Forelimb muscle (tissue), 1 donor: Measurements from ENCODE around the gene FKBP7. TPM values are rescaled to one million over a fixed set of nuclear protein-coding genes. Genes with fewer than 3 reads are reported as not detected.
A peak's percentile ranks its signal among the peaks of the same experiment; 100 is the strongest.
"Not testable (repeated sequence)": the region's sequence is repeated elsewhere in the genome, so short reads cannot be mapped to it uniquely, and the experiment has no call there.

Source experiments
- DNase-seq: peaks from one replicate; pipeline ENCODE4 v3.0.0-alpha.2; 2013; ENCODE audit warnings: low read depth
- polyA plus RNA-seq: library from polyadenylated mRNA; unstranded; fragments of 120-200 nt; gene quantifications from one replicate; pipeline ENCODE4 v1.2.1, GENCODE V29; 2013; ENCODE audit not compliant: insufficient read length

Gene FKBP7, protein sequence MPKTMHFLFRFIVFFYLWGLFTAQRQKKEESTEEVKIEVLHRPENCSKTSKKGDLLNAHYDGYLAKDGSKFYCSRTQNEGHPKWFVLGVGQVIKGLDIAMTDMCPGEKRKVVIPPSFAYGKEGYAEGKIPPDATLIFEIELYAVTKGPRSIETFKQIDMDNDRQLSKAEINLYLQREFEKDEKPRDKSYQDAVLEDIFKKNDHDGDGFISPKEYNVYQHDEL
- polyA plus RNA-seq, result 40.2 TPM

DNA sequence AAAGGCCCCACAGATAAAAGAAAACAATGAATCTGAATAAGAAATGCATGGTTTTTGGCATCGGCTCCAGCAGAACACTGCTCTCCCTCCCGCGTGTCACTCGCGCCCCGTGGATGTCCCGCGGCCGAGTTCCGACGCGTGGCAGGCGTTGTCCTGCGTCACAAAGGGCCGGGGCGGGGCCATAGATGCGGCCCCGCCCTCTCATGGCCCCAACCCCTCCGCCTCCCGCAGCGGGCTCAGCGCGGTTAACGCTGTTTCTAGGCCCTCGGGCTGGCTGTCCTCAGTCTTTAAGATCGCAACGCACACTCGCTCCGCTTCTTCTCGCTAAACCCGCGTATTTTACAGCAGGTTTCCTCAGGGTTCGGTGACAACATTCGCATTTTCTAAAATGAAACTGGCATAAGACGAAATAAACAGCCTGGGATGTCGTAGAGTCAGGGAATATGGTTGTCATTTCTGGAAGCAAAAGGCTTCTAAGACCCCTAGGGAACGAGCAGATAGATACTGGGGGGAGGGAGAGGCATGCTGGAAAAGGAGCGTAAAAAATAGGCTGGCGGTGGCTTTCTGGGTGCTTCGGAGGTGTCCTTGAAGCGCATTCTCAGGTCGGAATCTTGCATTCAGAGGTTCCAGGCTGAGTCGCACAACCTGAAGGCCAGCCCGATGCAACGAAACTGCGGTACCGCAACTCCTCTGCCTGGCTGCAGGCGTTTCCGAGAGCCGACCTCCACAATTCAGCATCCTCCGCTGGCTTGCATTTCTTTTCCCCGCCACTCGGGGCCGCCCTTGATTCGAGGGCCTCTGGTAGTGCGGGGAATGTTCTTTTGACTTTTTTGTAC, at the start of gene FKBP7:
Gene FKBP7, minus strand, starts transcription at position 162 of the 836 bp plus-strand sequence. Its CDS starts 101 bp downstream, at position 61.
- DNase-seq, result peak; percentile 72

- no peak for DNase-seq
Measured at GRCh38 chr2:178527592-178527991, 49.2 kb upstream of the FKBP7 start.

DNA sequence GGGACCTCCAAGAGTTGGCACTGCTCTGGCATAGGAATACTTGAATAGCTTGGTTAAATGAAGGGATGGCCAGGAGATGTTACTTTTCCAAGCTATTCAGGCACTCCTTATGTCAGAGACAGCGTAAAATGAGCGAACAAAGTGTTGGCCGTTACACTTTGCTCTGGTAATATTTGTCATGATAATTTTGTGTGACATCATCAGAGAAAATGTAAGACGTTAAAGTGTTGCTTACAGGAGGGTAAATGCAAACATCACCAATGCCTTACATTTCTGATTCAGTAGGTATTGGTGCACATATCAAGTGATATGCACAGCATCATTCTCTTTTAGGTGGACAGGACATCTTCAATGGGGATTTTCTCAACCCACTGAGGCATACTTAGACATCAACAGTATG, 47.9 kb upstream of the FKBP7 start:
- DNase-seq, result no peak

- DNase-seq, result not testable (repeated sequence)
Measured at GRCh38 chr2:178525460-178525859, 47.1 kb upstream of the FKBP7 start.

GRCh38 chr2:178525010-178525409, 46.6 kb upstream of the FKBP7 start:
- DNase-seq, result not testable (repeated sequence)

GRCh38 chr2:178523596-178524134, 45.3 kb upstream of the FKBP7 start:
- no peak for DNase-seq

GRCh38 chr2:178522950-178523595, 44.7 kb upstream of the FKBP7 start:
- peak; percentile 55 for DNase-seq

GRCh38 chr2:178521304-178522150, 43.1 kb upstream of the FKBP7 start:
- DNase-seq, result no peak

GRCh38 chr2:178517496-178517895, 39.1 kb upstream of the FKBP7 start:
- no peak for DNase-seq

DNA sequence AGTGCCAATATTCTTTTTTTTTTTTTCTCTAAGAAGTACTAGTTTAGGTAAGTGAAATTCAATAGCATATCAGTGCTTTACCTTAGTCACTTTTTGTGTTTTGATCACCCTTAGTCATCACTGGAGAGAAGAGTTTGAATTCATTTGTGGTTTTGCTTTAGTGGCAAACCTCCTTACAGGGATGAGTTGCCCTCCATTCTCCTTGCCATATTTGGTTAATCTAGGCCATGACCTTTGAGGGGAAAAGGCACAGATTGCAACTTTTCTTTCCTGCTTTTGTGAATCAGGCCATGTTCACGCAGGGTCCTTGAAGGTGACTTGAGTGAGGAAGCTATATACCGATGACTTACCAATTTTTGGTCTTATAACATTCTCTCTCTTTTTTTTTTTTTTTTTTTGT, 36.3 kb upstream of the FKBP7 start:
- no peak for DNase-seq

DNA sequence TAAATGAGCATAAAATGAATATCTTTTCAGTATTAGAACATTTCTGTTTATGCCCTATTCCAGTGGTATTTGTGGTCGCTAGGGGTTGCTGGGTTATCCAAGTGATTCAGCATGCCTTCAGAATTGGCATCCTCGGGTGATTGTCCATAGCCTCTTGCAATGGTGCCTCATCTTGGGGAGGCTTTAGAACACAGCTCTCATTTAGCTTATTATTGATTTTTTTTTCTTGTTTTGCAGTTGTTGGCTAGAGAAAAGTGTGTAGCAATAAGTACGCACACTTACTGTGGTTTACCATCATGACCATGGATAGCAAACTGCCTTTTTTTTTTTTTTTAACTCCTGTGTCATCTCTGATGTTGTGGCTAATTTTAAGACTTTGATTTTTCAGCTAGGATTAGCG, 35.5 kb upstream of the FKBP7 start:
- no peak for DNase-seq

- no peak for DNase-seq
Measured at GRCh38 chr2:178512484-178512883, 34.1 kb upstream of the FKBP7 start.

DNA sequence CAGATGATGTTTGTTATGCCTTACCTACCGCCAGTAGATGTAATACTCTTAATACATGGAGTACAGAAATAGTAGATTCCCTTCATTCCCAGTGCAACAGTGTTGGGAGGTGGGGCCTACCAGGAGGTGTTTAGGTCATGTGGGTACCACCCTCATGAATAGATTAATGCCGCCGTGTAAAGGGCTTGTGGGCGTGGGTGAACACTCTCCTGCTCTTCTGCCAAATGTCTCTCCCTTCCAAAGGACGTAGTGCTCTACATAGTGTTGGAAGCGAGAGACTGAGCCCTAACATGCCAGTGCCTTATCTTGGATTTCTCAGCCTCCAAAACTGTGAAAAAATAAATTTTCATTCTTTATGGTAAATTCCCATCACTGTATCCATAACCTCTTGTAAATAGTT, 32.0 kb upstream of the FKBP7 start:
- no peak for DNase-seq

GRCh38 chr2:178508646-178509045, 30.2 kb upstream of the FKBP7 start:
- DNase-seq, result no peak

GRCh38 chr2:178506949-178507348, 28.5 kb upstream of the FKBP7 start:
- no peak for DNase-seq

DNA sequence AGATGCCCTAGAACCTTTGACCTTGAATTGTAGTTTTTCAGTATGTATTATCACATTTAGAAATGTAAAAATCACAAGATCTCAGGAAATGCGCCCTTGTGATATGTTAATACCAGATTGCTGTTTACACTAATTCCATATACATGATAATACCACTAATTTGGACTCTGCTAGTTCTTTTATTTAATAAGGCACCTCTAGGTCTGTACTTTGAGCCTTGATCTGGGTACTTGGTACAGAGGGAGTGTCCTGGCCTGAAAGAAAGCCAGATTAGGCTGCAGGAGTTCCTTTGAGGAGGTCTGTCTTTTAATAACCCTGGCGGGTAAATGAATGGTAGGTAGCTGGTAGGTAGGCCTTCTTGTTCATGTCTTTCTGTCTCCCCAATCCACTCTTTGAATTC, 28.1 kb upstream of the FKBP7 start:
- DNase-seq, result no peak

GRCh38 chr2:178506101-178506500, 27.7 kb upstream of the FKBP7 start:
- DNase-seq, result no peak

GRCh38 chr2:178502751-178503150, 24.4 kb upstream of the FKBP7 start:
- no peak for DNase-seq

- no peak for DNase-seq
Measured at GRCh38 chr2:178499640-178500039, 21.2 kb upstream of the FKBP7 start.

- DNase-seq, result no peak
Measured at GRCh38 chr2:178498137-178498536, 19.7 kb upstream of the FKBP7 start.

DNA sequence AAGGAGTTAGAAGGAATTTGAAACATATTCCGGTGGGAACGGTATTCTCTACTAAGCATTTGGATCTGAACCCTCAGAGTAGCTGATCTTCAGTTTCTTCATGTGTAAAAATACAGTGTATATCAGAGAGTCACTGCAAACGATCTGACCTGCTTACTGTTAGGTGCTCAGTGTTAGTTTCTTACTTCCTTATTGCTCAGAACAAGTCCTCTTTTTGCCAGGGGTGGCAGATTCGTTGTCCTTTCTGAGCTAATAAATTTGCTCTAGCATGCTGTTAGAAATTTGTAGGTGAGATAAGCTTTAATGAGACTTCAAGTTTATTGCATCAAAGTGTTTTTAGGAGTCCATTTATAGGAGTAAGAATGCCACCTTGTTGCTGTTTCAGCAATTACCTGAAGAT, 17.6 kb upstream of the FKBP7 start:
- DNase-seq, result no peak
